ENCODE data around the gene TBC1D7.

The TBC1D7 gene

DNA sequence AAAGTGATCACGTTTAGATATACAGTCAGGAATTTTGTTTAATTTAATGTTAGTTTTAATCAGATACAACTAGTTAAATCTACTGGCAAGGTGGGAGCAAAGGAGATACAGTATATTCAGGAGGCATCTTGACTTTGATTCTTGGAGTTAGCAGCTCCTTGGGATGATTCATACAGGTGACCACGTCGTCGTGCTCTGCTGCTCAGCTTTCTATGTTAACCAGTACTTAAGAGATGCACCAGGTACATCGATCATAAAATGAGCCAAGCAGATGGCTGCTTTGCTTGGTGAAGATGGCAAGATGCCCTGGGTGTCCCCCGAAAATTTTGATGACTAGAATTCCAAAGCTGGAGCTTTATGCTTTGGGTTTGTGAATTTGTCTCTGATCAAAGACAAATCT lies 64.7 kb downstream of the TBC1D7 start:
- DNase-seq = no peak

DNA sequence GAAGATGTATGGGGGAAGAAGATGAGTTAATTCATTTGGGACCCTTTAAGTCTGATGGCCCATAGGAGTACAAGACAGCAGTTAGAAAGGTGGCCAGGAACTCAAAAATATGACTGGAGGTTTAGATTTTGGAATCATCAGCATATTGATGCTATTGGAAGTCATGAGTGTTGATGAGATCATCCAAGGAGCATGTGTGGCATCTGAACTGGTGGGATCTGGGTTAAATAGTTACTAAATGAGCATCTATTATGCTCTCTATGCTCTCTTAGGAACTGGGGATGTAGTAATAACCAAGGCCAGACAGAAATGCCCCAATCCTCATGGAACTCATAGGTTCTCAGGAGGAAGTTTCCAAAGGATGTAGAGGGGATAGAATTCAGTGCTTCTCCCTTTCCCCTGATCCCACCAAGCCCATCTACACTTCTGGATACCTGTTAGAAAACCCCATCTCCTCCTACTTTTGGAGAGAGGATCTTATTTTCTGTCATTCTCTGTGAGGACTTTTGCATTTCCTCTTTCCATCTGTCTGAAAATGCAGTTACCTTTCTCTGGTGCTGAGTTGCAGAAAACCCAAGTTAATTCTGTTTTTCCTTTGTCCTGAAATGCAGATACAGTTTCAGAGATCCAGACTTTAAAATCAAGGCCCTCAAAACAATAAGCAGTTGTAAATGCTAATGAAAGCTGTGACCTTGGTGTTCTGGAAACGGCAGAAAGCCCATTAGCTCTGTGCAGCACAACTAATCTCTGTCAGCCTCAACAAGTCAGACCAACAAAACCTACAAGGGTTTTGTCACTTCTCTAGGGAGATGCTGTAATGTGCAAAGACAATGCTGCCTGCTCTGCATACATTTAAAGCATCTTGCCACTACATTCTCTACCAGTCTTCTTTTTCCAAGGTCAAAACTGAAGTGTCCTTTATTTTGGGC lies 65.8 kb downstream of the TBC1D7 start:
- DNase-seq = no peak

DNA sequence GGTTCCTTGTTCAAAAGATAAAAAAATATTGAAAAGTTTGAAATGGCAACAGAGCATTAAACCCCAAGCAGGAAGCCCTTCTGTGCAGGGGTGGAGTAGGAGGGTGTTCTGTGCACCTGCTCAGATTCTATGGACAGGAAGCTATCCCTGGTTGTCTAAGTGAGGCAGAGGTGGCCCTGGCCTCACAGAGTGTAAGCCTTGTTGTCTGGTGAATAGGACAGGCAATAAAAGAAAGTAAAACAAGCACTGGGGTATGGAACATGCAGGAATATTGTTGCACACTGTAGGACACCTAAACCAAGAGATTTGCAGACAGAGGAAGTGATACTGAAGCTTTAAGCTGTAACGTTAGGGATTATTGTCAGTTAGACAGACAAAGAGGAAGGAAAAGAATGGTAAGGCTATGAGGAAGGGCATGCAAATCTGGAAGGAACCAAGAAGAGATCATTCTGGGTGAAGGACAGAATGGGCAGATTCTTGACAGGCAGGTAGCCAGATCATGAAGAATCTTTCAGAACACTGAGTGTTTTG lies 66.8 kb downstream of the TBC1D7 start:
- DNase-seq = no peak

DNA sequence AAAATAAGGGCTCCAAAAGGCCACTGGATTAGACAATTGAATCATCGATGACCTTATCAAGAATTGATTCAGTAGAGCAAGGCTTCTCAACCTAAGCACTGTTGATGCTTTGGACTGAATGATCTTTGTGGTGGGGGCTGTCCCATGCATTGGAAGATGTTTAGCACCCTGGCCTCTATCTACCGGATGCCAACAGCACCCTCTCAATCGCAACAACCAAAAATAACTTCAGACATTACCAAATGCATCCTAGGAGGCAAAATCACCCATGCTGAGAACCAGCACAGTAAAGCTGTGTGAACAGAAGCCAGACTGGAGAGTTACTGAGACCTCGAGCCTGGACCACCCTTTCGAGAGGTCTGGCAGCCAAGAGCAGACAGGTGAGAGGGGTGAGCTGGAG lies 67.5 kb downstream of the TBC1D7 start:
- DNase-seq = no peak

- DNase-seq = no peak
Observed at GRCh38 chr6:13260101-13260598, 68.2 kb downstream of the TBC1D7 start.

- no peak for DNase-seq
Observed at GRCh38 chr6:13259393-13259792, 68.9 kb downstream of the TBC1D7 start.

- no peak for DNase-seq
Observed at GRCh38 chr6:13256266-13257001, 71.9 kb downstream of the TBC1D7 start.

All from NCI-H2029 treated with DMSO at 0.1 percent for 48 hours (cell line).